HepG2 (cell line): Measurements from ENCODE around the gene C14orf119. TPM values are rescaled to one million over a fixed set of nuclear protein-coding genes. Genes with fewer than 3 reads are reported as not detected.

Source experiments
- AGO1 ChIP-seq: fragments of 200-400 bp; formaldehyde crosslinking; IDR thresholded peaks from 2 replicates; pipeline ENCODE4 v1.6.1; 2017; ENCODE audit warnings: mild to moderate bottlenecking, low read depth, low read length, moderate library complexity; ENCODE audit not compliant: poor library complexity, severe bottlenecking
- CTCF ChIP-seq: sonication (generic); formaldehyde crosslinking; IDR thresholded peaks from 2 replicates; pipeline ENCODE4 v1.5.0; 2020; ENCODE audit warnings: mild to moderate bottlenecking, missing genetic modification reagents, moderate library complexity
- FOXA1 ChIP-seq, 2 experiments: fragments of 450-650 bp in 1 of 2; sonication (generic) in 1 of 2; formaldehyde crosslinking in 1 of 2; IDR thresholded peaks; 2 replicates each; pipeline versions ENCODE4 v1.4.0 to v1.6.1; 2016 to 2020; ENCODE audit warnings: missing genetic modification reagents in 1 of 2
- MAF1 ChIP-seq: sonication (generic); formaldehyde crosslinking; IDR thresholded peaks from 2 replicates; pipeline ENCODE4 v1.5.0; 2020; ENCODE audit warnings: missing genetic modification reagents, borderline replicate concordance
- MAZ ChIP-seq, 2 experiments: sonication (generic) in 1 of 2; formaldehyde crosslinking in 1 of 2; IDR thresholded peaks; 2 replicates each; pipeline versions ENCODE4 v1.5.0 to v1.6.1; 2012 to 2020; ENCODE audit warnings: low read depth in 2 of 2, mild to moderate bottlenecking in 2 of 2, borderline replicate concordance in 1 of 2, improper control_type of control experiment in 1 of 2, low read length in 1 of 2, missing genetic modification reagents in 1 of 2, moderate library complexity in 1 of 2
- MEIS1 ChIP-seq: sonication (generic); formaldehyde crosslinking; IDR thresholded peaks from 2 replicates; pipeline ENCODE4 v1.9.0; 2021; ENCODE audit warnings: mild to moderate bottlenecking, missing genetic modification reagents, moderate library complexity, borderline replicate concordance
- MYPOP ChIP-seq: sonication (generic); formaldehyde crosslinking; IDR thresholded peaks from 2 replicates; pipeline ENCODE4 v1.8.1; 2023; ENCODE audit warnings: mild to moderate bottlenecking, moderate library complexity, missing genetic modification reagents
- RELA ChIP-seq: sonication (generic); formaldehyde crosslinking; IDR thresholded peaks from 2 replicates; pipeline ENCODE4 v1.4.0; 2020; ENCODE audit warnings: missing genetic modification reagents
- RXRB ChIP-seq: IDR thresholded peaks from 2 replicates; pipeline ENCODE4 v1.6.1; 2016; ENCODE audit warnings: borderline replicate concordance, missing genetic modification reagents, missing compliant biosample characterization
- SAP130 ChIP-seq: IDR thresholded peaks from 2 replicates; pipeline ENCODE4 v1.6.1; 2016; ENCODE audit warnings: low read depth
- XBP1 ChIP-seq: sonication (generic); formaldehyde crosslinking; IDR thresholded peaks from 2 replicates; pipeline ENCODE4 v1.5.0; 2020; ENCODE audit warnings: missing genetic modification reagents
- ZBTB39 ChIP-seq: sonication (generic); formaldehyde crosslinking; IDR thresholded peaks from 2 replicates; pipeline ENCODE4 v1.5.0; 2020; ENCODE audit warnings: missing genetic modification reagents
- ZNF251 ChIP-seq: sonication (generic); formaldehyde crosslinking; IDR thresholded peaks from 2 replicates; pipeline ENCODE4 v1.9.0; 2021; ENCODE audit warnings: mild to moderate bottlenecking, missing genetic modification reagents
- ZNF331 ChIP-seq: sonication (generic); formaldehyde crosslinking; IDR thresholded peaks from 2 replicates; pipeline ENCODE4 v1.4.0; 2020; ENCODE audit warnings: missing genetic modification reagents
- ZNF350 ChIP-seq: sonication (generic); formaldehyde crosslinking; IDR thresholded peaks from 2 replicates; pipeline ENCODE4 v1.4.0; 2020; ENCODE audit warnings: mild to moderate bottlenecking, low read depth, missing genetic modification reagents, borderline replicate concordance
- ZNF451 ChIP-seq: sonication (generic); formaldehyde crosslinking; IDR thresholded peaks from 2 replicates; pipeline ENCODE4 v1.5.0; 2020; ENCODE audit warnings: mild to moderate bottlenecking, missing genetic modification reagents
- ZNF577 ChIP-seq: sonication (generic); formaldehyde crosslinking; IDR thresholded peaks from 2 replicates; pipeline ENCODE4 v1.4.0; 2020; ENCODE audit warnings: mild to moderate bottlenecking, low read depth, missing genetic modification reagents, borderline replicate concordance
- ZNF605 ChIP-seq: sonication (generic); formaldehyde crosslinking; IDR thresholded peaks from 2 replicates; pipeline ENCODE4 v1.8.0; 2022; ENCODE audit warnings: mild to moderate bottlenecking, missing genetic modification reagents
- ZNF614 ChIP-seq: IDR thresholded peaks from 2 replicates; pipeline ENCODE4 v1.6.1; 2018; ENCODE audit warnings: missing biosample characterization, missing genetic modification reagents, inconsistent platforms, borderline replicate concordance
- ZNF619 ChIP-seq: sonication (generic); formaldehyde crosslinking; IDR thresholded peaks from 2 replicates; pipeline ENCODE4 v1.4.0; 2020; ENCODE audit warnings: mild to moderate bottlenecking, missing genetic modification reagents
- ZNF772 ChIP-seq: sonication (generic); formaldehyde crosslinking; IDR thresholded peaks from 2 replicates; pipeline ENCODE4 v1.5.0; 2020; ENCODE audit warnings: mild to moderate bottlenecking, missing genetic modification reagents
- polyA plus RNA-seq, 8 experiments: library from polyadenylated mRNA; depleted of rRNA in 3 of 8; stranded (reverse) in 7 of 8; unstranded in 1 of 8; fragments of >200 nt; fragmentation: Illumina TruSeq in 4 of 8; extraction: Trizol in 4 of 8; gene quantifications; 2 replicates each; pipeline versions ENCODE4 v1.2.1 to v1.2.3, GENCODE V29; 2011 to 2016; ENCODE audit warnings: low read depth in 4 of 8, missing spikeins in 1 of 8, mixed read lengths in 1 of 8; ENCODE audit not compliant: insufficient read depth in 1 of 8
- total RNA-seq, 5 experiments: library from RNA; depleted of rRNA; stranded (reverse); fragments of >200 nt; fragmentation: Illumina TruSeq; extraction: Trizol; gene quantifications; 2 replicates each; pipeline ENCODE4 v1.2.3, GENCODE V29; 2016; ENCODE audit warnings: low read depth in 1 of 5
- TF ChIP-seq, protein P1 (sequence below): sonication (generic); formaldehyde crosslinking; conservative IDR thresholded peaks from 2 replicates; pipeline ENCODE4 v1.8.0; 2022; ENCODE audit warnings: mild to moderate bottlenecking, moderate library complexity, missing genetic modification reagents

C14orf119 gene
- total and polyA plus RNA-seq, 2 of the 13 experiments (the other 11 are each of a cell fraction or from before 2014, with no cell fraction given): 117 to 206 TPM

- no peak for TF ChIP-seq ZBTB39 (CRISPR knock-in tag)
- TF ChIP-seq ZNF577 (CRISPR knock-in tag): no peak
- peak; percentile 53 for TF ChIP-seq AGO1
- TF ChIP-seq XBP1 (CRISPR knock-in tag): no peak
- TF ChIP-seq ZNF619 (CRISPR knock-in tag): 0 out of 2 replicates have a peak, but pooled peaks have one; percentile 13
- TF ChIP-seq ZNF614: peak; percentile 13; the same call in 1 of the 2 replicates
- no peak for TF ChIP-seq ZNF605 (CRISPR knock-in tag)
- TF ChIP-seq SAP130 (CRISPR knock-in tag): peak; percentile 51; the same call in 1 of the 2 replicates
- no peak for TF ChIP-seq MYPOP
- peak; percentile 99 for TF ChIP-seq CTCF
- TF ChIP-seq RELA (CRISPR knock-in tag): no peak
- peak; percentile 70; the same call in 1 of the 2 replicates for TF ChIP-seq ZNF451 (CRISPR knock-in tag)
- no peak for TF ChIP-seq MAZ (IDR thresholded peaks at IDR 0.05; ENCODE audit: borderline replicate concordance, low read depth, low read length)
- peak; percentile 53; the same call in 1 of the 2 replicates for TF ChIP-seq MAZ (CRISPR knock-in tag; IDR thresholded peaks at IDR 0.05; ENCODE audit: low read depth)
- TF ChIP-seq MAF1 (CRISPR knock-in tag): 0 out of 2 replicates have a peak, but pooled peaks have one; percentile 55
- TF ChIP-seq, protein P1, sequence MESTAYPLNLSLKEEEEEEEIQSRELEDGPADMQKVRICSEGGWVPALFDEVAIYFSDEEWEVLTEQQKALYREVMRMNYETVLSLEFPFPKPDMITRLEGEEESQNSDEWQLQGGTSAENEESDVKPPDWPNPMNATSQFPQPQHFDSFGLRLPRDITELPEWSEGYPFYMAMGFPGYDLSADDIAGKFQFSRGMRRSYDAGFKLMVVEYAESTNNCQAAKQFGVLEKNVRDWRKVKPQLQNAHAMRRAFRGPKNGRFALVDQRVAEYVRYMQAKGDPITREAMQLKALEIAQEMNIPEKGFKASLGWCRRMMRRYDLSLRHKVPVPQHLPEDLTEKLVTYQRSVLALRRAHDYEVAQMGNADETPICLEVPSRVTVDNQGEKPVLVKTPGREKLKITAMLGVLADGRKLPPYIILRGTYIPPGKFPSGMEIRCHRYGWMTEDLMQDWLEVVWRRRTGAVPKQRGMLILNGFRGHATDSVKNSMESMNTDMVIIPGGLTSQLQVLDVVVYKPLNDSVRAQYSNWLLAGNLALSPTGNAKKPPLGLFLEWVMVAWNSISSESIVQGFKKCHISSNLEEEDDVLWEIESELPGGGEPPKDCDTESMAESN: 0 out of 2 replicates have a peak, but pooled peaks have one; percentile 30
- TF ChIP-seq ZNF350 (CRISPR knock-in tag): peak; percentile 10; the same call in 1 of the 2 replicates
- TF ChIP-seq ZNF772: peak; percentile 66
- TF ChIP-seq MEIS1 (CRISPR knock-in tag): peak; percentile 30; the same call in 1 of the 2 replicates
- peak; percentile 42; the same call in 1 of the 2 replicates for TF ChIP-seq ZNF331 (CRISPR knock-in tag)
- TF ChIP-seq ZNF251 (CRISPR knock-in tag): peak; percentile 72; the same call in 1 of the 2 replicates
- peak; percentile 29; the same call in 1 of the 2 replicates for TF ChIP-seq RXRB
- TF ChIP-seq FOXA1 (IDR thresholded peaks at IDR 0.05): no peak
- TF ChIP-seq FOXA1 (CRISPR knock-in tag; IDR thresholded peaks at IDR 0.05): 0 out of 2 replicates have a peak, but pooled peaks have one; percentile 21
Observed at GRCh38 chr14:23052182-23052623, 43.1 kb upstream of the C14orf119 start (continued).
